Naive thymus-derived CD4-positive, alpha-beta T cell (primary cell): ENCODE results near the gene CREB1. TPM values are rescaled to one million over a fixed set of nuclear protein-coding genes. Genes with fewer than 3 reads are reported as not detected.
A peak's percentile ranks its signal among the peaks of the same experiment; 100 is the strongest.

Experiments
- ATAC-seq: fragments of 150-1000 bp; cut with Tn5 transposase; 2 replicates; pipeline ENCODE4 v1.10.0; 2021; ENCODE audit warnings: mild to moderate bottlenecking, moderate library complexity
- CTCF ChIA-PET: fragments of 350-600 bp; sonication (Branson Sonifier 250); formaldehyde crosslinking; loops from one replicate; lab custom pipeline; 2021; ENCODE audit warnings: antibody characterized with exemption; lab: Charles Lee
- POLR2A ChIA-PET: fragments of 350-600 bp; sonication (Branson Sonifier 250); formaldehyde crosslinking; loops from one replicate; lab custom pipeline; 2021; ENCODE audit warnings: antibody characterized with exemption, inconsistent platforms; lab: Charles Lee
- DNase-seq, 9 donors: peaks; one replicate each; pipeline versions ENCODE4 v3.0.0 to v3.0.0-alpha.2; 2020 to 2022; ENCODE audit warnings: mixed read lengths in 1 of 9
- H3K27ac ChIP-seq: one replicate; pipeline ENCODE4 v1.7.0; 2013; ENCODE audit warnings: mild to moderate bottlenecking, low read depth, low read length, moderate library complexity
- H3K27me3 ChIP-seq, 2 donors: one replicate each; pipeline ENCODE4 v1.7.0; 2013; ENCODE audit warnings: low read length in 2 of 2, mild to moderate bottlenecking in 2 of 2, moderate library complexity in 2 of 2; ENCODE audit not compliant: control insufficient read depth in 2 of 2, insufficient read depth in 2 of 2
- H3K36me3 ChIP-seq, 3 experiments: 1 replicate in 2 of 3; 2 replicates in 1 of 3; pipeline ENCODE4 v1.7.0; 2013; ENCODE audit warnings: low read length in 3 of 3, mild to moderate bottlenecking in 3 of 3, moderate library complexity in 1 of 3; ENCODE audit not compliant: insufficient read depth in 3 of 3, control insufficient read depth in 2 of 3
- H3K4me1 ChIP-seq, 2 donors: one replicate each; pipeline ENCODE4 v1.7.0; 2013; ENCODE audit warnings: low read length in 2 of 2, mild to moderate bottlenecking in 2 of 2, moderate library complexity in 1 of 2; ENCODE audit not compliant: control insufficient read depth in 2 of 2, insufficient read depth in 2 of 2
- H3K4me3 ChIP-seq: 2 replicates; pipeline ENCODE4 v1.7.0; 2013; ENCODE audit warnings: mild to moderate bottlenecking, low read length
- H3K9me3 ChIP-seq, 3 experiments: 1 replicate in 2 of 3; 2 replicates in 1 of 3; pipeline ENCODE4 v1.7.0; 2013; ENCODE audit warnings: low read length in 3 of 3; ENCODE audit not compliant: control insufficient read depth in 2 of 3
- H3K27ac Mint-ChIP-seq, 9 donors: one replicate each; pipeline ENCODE4 v1.8.0; 2020 to 2022; ENCODE audit warnings: mixed read lengths in 9 of 9, mild to moderate bottlenecking in 8 of 9, moderate library complexity in 5 of 9, inconsistent platforms in 2 of 9
- H3K27me3 Mint-ChIP-seq, 5 donors: one replicate each; pipeline ENCODE4 v1.8.0; 2021 to 2022; ENCODE audit warnings: mixed read lengths in 5 of 5, mild to moderate bottlenecking in 1 of 5
- H3K36me3 Mint-ChIP-seq, 5 donors: one replicate each; pipeline ENCODE4 v1.8.0; 2020 to 2022; ENCODE audit warnings: mixed read lengths in 5 of 5, mild to moderate bottlenecking in 3 of 5, inconsistent platforms in 1 of 5
- H3K4me1 Mint-ChIP-seq, 7 donors: one replicate each; pipeline ENCODE4 v1.8.0; 2020 to 2022; ENCODE audit warnings: mixed read lengths in 7 of 7, mild to moderate bottlenecking in 3 of 7, inconsistent platforms in 1 of 7
- H3K4me3 Mint-ChIP-seq, 10 donors: one replicate each; pipeline ENCODE4 v1.8.0; 2020 to 2022; ENCODE audit warnings: mild to moderate bottlenecking in 10 of 10, mixed read lengths in 10 of 10, moderate library complexity in 6 of 10, inconsistent platforms in 2 of 10
- H3K9me3 Mint-ChIP-seq, 11 donors: one replicate each; pipeline ENCODE4 v1.8.0; 2020 to 2022; ENCODE audit warnings: mixed read lengths in 11 of 11, mild to moderate bottlenecking in 4 of 11, inconsistent platforms in 1 of 11, moderate library complexity in 1 of 11
- intact Hi-C, 2 donors: fragments of 100-400 bp; cut with micrococcal nuclease; formaldehyde crosslinking; loops; one replicate each; pipeline ENCODE4 v1.15.1; 2023
- polyA plus RNA-seq, 2 donors: library from polyadenylated mRNA; unstranded; fragments of 300-500 nt; fragmentation: Illumina TruSeq; gene quantifications; one replicate each; pipeline ENCODE4 v1.2.3, GENCODE V29; 2021
- total RNA-seq, 6 experiments: library from RNA in 5 of 6; stranded (reverse) in 5 of 6; gene quantifications; 1 replicate in 5 of 6; 2 replicates in 1 of 6; pipeline ENCODE4 v1.2.3 and lab custom pipeline; 2021 to 2026

Gene CREB1
- total and polyA plus RNA-seq, 7 experiments from 2014 or later, result 71.1 to 141 (median 106) TPM

DNA sequence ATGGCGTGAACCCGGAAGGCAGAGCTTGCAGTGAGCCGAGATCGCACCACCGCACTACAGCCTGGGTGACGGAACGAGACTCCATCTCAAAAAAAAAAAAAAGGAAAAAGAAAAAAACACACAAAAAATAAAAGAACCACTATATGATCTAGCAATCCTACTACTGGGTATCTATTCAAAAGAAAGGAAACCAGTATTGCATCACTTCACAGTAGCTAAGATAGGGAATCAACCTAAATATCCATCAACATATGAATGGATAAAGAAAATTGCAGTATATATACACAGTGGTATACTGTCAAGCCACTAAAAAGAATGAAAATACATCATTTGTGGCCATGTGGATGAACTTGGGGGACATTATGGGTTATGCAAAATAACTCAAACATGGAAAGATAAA lies 57.5 kb downstream of the CREB1 start:
- intact Hi-C loops, result loop anchor here in 1 of 2 donors (10.0 kb wide), 1 partner anchor 53 kb away; no protein-coding TSS in a partner anchor
- Mint-ChIP-seq H3K4me1 (peaks cover 3 to 49% (median 18%) of the 10 kb centered on the region in 7 donors), H3K4me3 (no peak overlapping the region), H3K36me3 (peaks cover 24 to 86% (median 79%) of the 10 kb centered on the region in 5 donors), H3K27me3 (no peaks in the 10 kb centered on the region), H3K9me3 (peaks cover 0 to 30% (median 6%) of the 10 kb centered on the region in 11 donors), H3K27ac (peak overlapping the region in 6 of 9 donors; percentile 8 to 68 (median 38))
- ChIA-PET POLR2A (interaction anchor here (2.3 kb wide), 1 partner anchor 57 kb away, joined by 5 read pairs; the partner anchor contains the start of gene CREB1), CTCF (no interaction called here)
- Histone ChIP-seq H3K4me3 (no peak overlapping the region), H3K27ac (no peak overlapping the region), H3K9me3 (peaks cover 0 to 6% (median 0%) of the 10 kb centered on the region in 3 experiments), H3K4me1 (no peaks in the 10 kb centered on the region), H3K27me3 (no peaks in the 10 kb centered on the region), H3K36me3 (peaks cover 5 to 45% (median 6%) of the 10 kb centered on the region in 3 experiments)
- DNase-seq (no peak), ATAC-seq (no peak)

DNA sequence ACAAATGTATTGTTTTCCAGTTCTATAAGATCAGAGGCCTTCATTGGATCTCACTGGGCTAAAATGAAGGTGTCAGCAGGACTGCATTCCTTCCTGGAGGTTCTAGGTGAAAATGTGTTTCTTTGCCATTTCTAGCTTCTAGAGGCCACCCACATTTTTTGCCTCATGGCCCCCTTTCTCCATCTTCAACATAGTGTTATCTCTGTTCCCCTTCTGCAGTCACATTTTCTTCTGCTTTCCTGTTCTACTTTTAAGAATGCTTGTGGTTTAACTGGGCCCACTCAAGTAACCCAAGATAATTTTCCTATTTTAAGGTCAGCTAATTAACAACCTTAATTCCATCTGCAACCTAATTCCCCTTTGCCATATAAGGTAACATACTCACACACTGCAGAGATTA lies 59.4 kb downstream of the CREB1 start:
- no peak overlapping the region for H3K4me3 ChIP-seq
- H3K9me3 Mint-ChIP-seq, result peaks cover 0 to 38% (median 11%) of the 10 kb centered on the region in 11 donors
- peaks cover 5 to 52% (median 6%) of the 10 kb centered on the region in 3 experiments for H3K36me3 ChIP-seq
- H3K27ac ChIP-seq, result no peak overlapping the region
- peaks cover 0 to 6% (median 0%) of the 10 kb centered on the region in 3 experiments for H3K9me3 ChIP-seq
- POLR2A ChIA-PET, result interaction anchor here (2.3 kb wide), 1 partner anchor 59 kb away, joined by 5 read pairs; the partner anchor contains the start of gene CREB1
- DNase-seq (no peak), ATAC-seq (no peak)
- no peaks in the 10 kb centered on the region for H3K27me3 ChIP-seq
- no peak overlapping the region for H3K4me3 Mint-ChIP-seq
- H3K27ac Mint-ChIP-seq, result peak overlapping the region in 5 of 9 donors; percentile 16 to 73 (median 54)
- no peaks in the 10 kb centered on the region for H3K4me1 ChIP-seq
- peaks cover 29 to 89% (median 84%) of the 10 kb centered on the region in 5 donors for H3K36me3 Mint-ChIP-seq
- no peaks in the 10 kb centered on the region for H3K27me3 Mint-ChIP-seq
- peaks cover 4 to 46% (median 18%) of the 10 kb centered on the region in 7 donors for H3K4me1 Mint-ChIP-seq
- CTCF ChIA-PET, result interaction anchor here (0.5 to 1.0 kb wide), 2 partner anchors 9 to 13 kb away, joined by 3 read pairs; no protein-coding TSS in a partner anchor
- intact Hi-C loops, result loop anchor here in 1 of 2 donors (10.0 kb wide), 1 partner anchor 54 kb away; no protein-coding TSS in a partner anchor

DNA sequence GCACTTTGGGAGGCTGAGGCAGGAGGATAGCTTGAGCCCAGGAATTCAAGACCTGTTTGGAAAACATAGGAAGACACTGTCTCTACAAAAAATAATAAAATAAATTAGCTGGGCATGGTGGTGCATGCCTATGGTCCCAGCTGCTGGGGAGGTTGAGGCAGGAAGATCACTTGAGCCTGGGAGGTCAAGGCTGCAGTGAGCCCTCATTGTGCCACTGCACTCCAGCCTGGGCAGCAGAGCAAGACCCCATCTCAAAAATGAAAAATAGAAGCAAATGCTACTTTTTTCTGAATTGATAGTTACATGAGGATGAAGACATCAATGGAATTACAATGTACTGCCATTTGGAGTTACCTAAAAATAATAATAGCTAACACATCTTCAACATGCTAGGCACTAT lies 63.5 kb downstream of the CREB1 start:
- intact Hi-C loops, result no loop called here
- no peak overlapping the region for H3K27ac ChIP-seq
- CTCF ChIA-PET, result interaction anchor here (0.5 kb wide), 1 partner anchor 15 kb away, joined by 3 read pairs; no protein-coding TSS in a partner anchor
- H3K27me3 ChIP-seq, result no peaks in the 10 kb centered on the region
- DNase-seq (no peak), ATAC-seq (no peak)
- H3K9me3 ChIP-seq, result peaks cover 0 to 6% (median 0%) of the 10 kb centered on the region in 3 experiments
- peaks cover 6 to 35% (median 9%) of the 10 kb centered on the region in 3 experiments for H3K36me3 ChIP-seq
- H3K4me3 Mint-ChIP-seq, result no peak overlapping the region
- H3K4me3 ChIP-seq, result no peak overlapping the region
- POLR2A ChIA-PET, result interaction anchor here (0.7 to 1.4 kb wide), 4 partner anchors 10 to 60 kb away, joined by 3 to 5 read pairs (median 3); partner anchors contain the start of gene METTL21A
- peaks cover 0 to 38% (median 11%) of the 10 kb centered on the region in 11 donors for H3K9me3 Mint-ChIP-seq
- H3K27ac Mint-ChIP-seq, result peak overlapping the region in 1 of 9 donors; percentile 51
- peaks cover 6 to 23% (median 15%) of the 10 kb centered on the region in 7 donors for H3K4me1 Mint-ChIP-seq
- H3K36me3 Mint-ChIP-seq, result peaks cover 13 to 72% (median 59%) of the 10 kb centered on the region in 5 donors
- no peaks in the 10 kb centered on the region for H3K27me3 Mint-ChIP-seq
- H3K4me1 ChIP-seq, result peaks cover 0 to 3% of the 10 kb centered on the region in 2 donors

DNA sequence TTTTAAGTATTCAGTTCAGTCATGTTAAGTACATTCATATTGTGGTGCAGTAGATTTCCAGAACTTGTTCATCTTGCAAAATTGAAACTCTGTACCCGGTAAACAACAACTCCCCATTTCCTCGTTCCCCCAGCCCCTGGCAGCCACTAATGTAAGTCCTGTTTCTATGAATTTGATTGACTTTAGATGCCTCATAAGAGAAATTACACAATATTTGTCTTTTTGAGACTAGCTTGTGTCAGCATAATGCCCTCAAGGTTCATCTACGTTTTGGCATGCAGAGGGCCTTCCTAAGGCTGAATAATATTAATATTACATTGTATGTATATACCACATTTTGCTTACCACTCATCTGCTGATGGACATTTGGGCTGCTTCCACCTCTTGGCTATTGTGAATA lies 64.5 kb downstream of the CREB1 start:
- Mint-ChIP-seq H3K27ac (peak overlapping the region in 3 of 9 donors; percentile 5 to 67 (median 24)), H3K4me3 (peak overlapping the region in 1 of 10 donors; percentile 38), H3K27me3 (no peaks in the 10 kb centered on the region), H3K36me3 (peaks cover 10 to 62% (median 52%) of the 10 kb centered on the region in 5 donors), H3K9me3 (peaks cover 0 to 37% (median 11%) of the 10 kb centered on the region in 11 donors), H3K4me1 (peaks cover 3 to 16% (median 11%) of the 10 kb centered on the region in 7 donors)
- CTCF ChIA-PET, result no interaction called here
- Histone ChIP-seq H3K9me3 (peaks cover 0 to 6% (median 0%) of the 10 kb centered on the region in 3 experiments), H3K4me1 (peaks cover 0 to 3% of the 10 kb centered on the region in 2 donors), H3K27me3 (no peaks in the 10 kb centered on the region), H3K27ac (no peak overlapping the region), H3K4me3 (no peak overlapping the region), H3K36me3 (peaks cover 5 to 31% (median 9%) of the 10 kb centered on the region in 3 experiments)
- DNase-seq (no peak), ATAC-seq (no peak)
- intact Hi-C loops, result no loop called here
- POLR2A ChIA-PET, result interaction anchor here (1.3 to 1.8 kb wide), 3 partner anchors 11 to 63 kb away, joined by 3 to 4 read pairs (median 3); no protein-coding TSS in a partner anchor

DNA sequence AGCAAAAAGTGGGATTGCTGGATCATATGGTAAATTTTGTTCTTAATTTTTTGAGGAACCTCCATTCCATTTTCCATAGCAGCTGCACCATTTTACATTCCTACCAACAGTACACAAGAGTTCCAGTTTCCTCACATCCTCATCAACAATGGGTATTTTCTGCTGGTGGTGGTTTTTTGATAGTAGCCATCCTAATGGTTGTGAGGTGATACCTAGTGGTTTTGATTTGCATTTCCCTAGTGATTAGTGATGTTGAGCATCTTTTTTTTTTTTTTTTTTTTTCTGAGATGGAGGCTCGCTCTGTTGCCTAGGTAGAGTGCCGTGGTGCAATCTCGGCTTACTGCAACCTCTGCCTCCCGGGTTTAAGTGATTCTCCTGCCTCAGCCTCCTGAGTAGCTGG lies 65.0 kb downstream of the CREB1 start:
- peaks cover under 1 to 30% (median 9%) of the 10 kb centered on the region in 3 experiments for H3K36me3 ChIP-seq
- H3K27ac Mint-ChIP-seq, result peak overlapping the region in 3 of 9 donors; percentile 5 to 28 (median 24)

DNA sequence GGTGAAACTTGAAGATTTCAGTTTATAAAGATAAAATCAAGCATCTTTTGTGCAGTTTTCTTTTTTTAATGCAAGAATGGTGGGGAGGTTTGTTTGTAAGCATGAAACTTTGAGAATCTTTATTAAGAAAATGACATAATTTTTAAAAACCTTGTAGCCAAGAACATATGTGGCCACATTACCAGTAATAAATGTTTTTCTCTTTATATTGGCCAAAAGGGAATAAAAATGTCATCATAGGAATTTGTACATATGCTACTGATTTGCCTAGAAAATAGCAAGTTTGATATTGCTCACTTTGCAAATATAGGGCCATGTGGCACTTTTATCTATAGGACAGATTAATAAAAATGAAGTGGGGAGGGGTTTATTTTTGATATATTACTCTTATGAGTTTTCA lies 69.9 kb downstream of the CREB1 start:
- no peak for DNase-seq
- POLR2A ChIA-PET, result interaction anchor here (1.2 kb wide), 1 partner anchor 27 kb away, joined by 3 read pairs; no protein-coding TSS in a partner anchor
- peak overlapping the region in 6 of 9 donors; percentile 1 to 58 (median 40) for H3K27ac Mint-ChIP-seq
- intact Hi-C loops, result no loop called here
- H3K36me3 Mint-ChIP-seq, result peaks cover 0 to 30% (median 10%) of the 10 kb centered on the region in 5 donors
- Histone ChIP-seq H3K4me3 (no peak overlapping the region), H3K9me3 (no peaks in the 10 kb centered on the region), H3K27me3 (no peaks in the 10 kb centered on the region), H3K36me3 (peaks cover 0 to 9% (median 6%) of the 10 kb centered on the region in 3 experiments), H3K4me1 (peaks cover 0 to 3% of the 10 kb centered on the region in 2 donors), H3K27ac (no peak overlapping the region)
- ATAC-seq, result no peak
- H3K4me1 Mint-ChIP-seq, result peaks cover 4 to 47% (median 25%) of the 10 kb centered on the region in 7 donors
- H3K9me3 Mint-ChIP-seq, result no peaks in the 10 kb centered on the region
- H3K27me3 Mint-ChIP-seq, result no peaks in the 10 kb centered on the region
- CTCF ChIA-PET, result no interaction called here
- H3K4me3 Mint-ChIP-seq, result no peak overlapping the region

More for the DNA sequence above, 65.0 kb downstream of the CREB1 start:
- Histone ChIP-seq H3K27me3 (no peaks in the 10 kb centered on the region), H3K9me3 (peaks cover 0 to 6% (median 0%) of the 10 kb centered on the region in 3 experiments), H3K4me1 (peaks cover 0 to 3% of the 10 kb centered on the region in 2 donors), H3K27ac (no peak overlapping the region), H3K4me3 (no peak overlapping the region)
- Mint-ChIP-seq H3K36me3 (peaks cover 5 to 62% (median 47%) of the 10 kb centered on the region in 5 donors), H3K9me3 (peaks cover 0 to 32% (median 9%) of the 10 kb centered on the region in 11 donors), H3K27me3 (no peaks in the 10 kb centered on the region), H3K4me1 (peaks cover 2 to 18% (median 11%) of the 10 kb centered on the region in 7 donors), H3K4me3 (no peak overlapping the region)
- ChIA-PET CTCF (no interaction called here), POLR2A (interaction anchor here (1.8 kb wide), 1 partner anchor 64 kb away, joined by 4 read pairs; no protein-coding TSS in a partner anchor)
- no peak for ATAC-seq
- intact Hi-C loops, result no loop called here
- no peak for DNase-seq
